Right ventricle myocardium superior (tissue), 1 donor: ENCODE results near the gene ATOSA. TPM values are rescaled to one million over a fixed set of nuclear protein-coding genes. Genes with fewer than 3 reads are reported as not detected.

ENCODE experiments used
- ATAC-seq: fragments of 200-7000 bp; cut with Tn5 transposase; one replicate; pipeline ENCODE4 v1.9.1; 2020; ENCODE audit warnings: mild to moderate bottlenecking; ENCODE audit not compliant: poor library complexity
- DNase-seq: peaks from one replicate; pipeline ENCODE4 v3.0.0-alpha.2; 2020
- intact Hi-C: fragments of 100-400 bp; cut with DNase I; formaldehyde crosslinking; loops from one replicate; pipeline ENCODE4 v1.11.2; 2022
- total RNA-seq: library from RNA; stranded (reverse); fragmentation: NEBNext Ultra II Directional; extraction: Animal tissue kit (Norgen Biotek cat#: 25700); gene quantifications from one replicate; pipeline ENCODE4 v1.2.1, GENCODE V29; 2021
- donor health status: DM: no; HTN: yes; CAD: no; lungs with severe emphysema.

Gene ATOSA
- total RNA-seq, 1 donor from 2014 or later = 20.4 TPM

GRCh38 chr15:52658955-52659354 is 20.2 kb downstream of the ATOSA start:
- no peak for DNase-seq
- ATAC-seq = no peak
- intact Hi-C loops = no loop called here

DNA sequence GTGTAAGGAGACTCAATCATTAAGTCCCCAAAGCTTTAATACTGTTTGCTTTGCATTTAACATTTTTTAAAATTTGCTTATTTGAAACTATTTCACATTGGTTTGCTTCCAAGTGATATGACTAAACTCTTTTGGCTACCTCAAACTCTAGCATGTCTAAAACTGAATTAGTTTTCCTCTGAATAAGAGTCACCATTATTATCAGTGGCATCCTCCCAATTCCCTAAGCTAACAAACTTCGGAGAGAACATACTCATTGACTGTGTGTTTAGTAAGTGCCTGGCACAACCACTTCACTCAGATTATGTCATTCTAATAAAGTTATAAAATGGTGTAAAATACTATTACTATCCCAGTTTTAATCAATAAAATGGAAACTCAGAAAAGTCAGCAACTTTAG is 21.9 kb downstream of the ATOSA start:
- DNase-seq (no peak), ATAC-seq (peak; percentile 67)
- intact Hi-C loops = no loop called here

GRCh38 chr15:52656412-52656811 is 22.8 kb downstream of the ATOSA start:
- ATAC-seq (peak; percentile 32), DNase-seq (no peak)
- intact Hi-C loops = no loop called here

GRCh38 chr15:52653431-52653964 is 25.7 kb downstream of the ATOSA start:
- DNase-seq (no peak), ATAC-seq (no peak)
- intact Hi-C loops = no loop called here

DNA sequence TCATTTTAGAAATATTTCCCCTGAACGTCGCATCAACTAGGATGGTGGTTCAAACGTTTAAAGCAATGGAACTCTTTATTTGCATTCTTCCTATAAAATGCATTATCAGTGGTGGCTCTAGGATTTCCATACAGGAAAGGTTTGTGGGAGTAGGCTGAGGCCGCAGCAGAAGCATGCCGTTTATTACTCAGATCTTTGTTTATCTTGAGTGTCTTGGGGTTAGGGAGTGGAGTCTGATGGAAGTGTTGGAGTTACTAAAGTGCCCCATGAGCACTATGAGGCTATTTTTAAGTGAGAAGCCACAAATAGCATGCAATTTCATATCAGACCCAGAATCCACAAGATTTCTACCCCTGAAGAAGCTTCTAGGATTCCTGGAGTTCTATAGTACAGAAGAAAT is 26.2 kb downstream of the ATOSA start:
- ATAC-seq = peak; percentile 36
- intact Hi-C loops = no loop called here
- no peak for DNase-seq

DNA sequence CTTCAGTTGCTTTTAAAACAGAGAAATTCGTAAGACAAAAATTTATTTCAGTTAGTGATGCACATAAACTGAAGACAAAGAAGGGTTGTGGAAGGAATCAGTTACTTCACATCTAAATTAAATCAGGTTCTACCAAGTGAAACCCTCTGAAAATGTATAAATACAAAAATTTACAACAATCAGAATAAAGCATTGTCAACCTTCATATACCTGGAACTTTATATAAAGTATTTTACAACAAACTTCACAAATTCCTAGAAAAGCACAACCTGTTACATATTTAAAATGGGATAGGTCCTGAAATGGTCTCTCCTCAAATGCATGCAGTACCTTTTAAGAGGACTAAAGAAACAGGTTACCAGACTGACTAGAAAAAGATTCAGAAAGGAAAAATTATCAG is 26.9 kb downstream of the ATOSA start:
- intact Hi-C loops = no loop called here
- ATAC-seq (no peak), DNase-seq (no peak)

- intact Hi-C loops = no loop called here
- peak; percentile 59 for DNase-seq
- ATAC-seq = peak; percentile 98
Observed at GRCh38 chr15:52651868-52652267, 27.3 kb downstream of the ATOSA start.

- intact Hi-C loops = no loop called here
- no peak for DNase-seq
- ATAC-seq = no peak
Observed at GRCh38 chr15:52651114-52651513, 28.1 kb downstream of the ATOSA start.

DNA sequence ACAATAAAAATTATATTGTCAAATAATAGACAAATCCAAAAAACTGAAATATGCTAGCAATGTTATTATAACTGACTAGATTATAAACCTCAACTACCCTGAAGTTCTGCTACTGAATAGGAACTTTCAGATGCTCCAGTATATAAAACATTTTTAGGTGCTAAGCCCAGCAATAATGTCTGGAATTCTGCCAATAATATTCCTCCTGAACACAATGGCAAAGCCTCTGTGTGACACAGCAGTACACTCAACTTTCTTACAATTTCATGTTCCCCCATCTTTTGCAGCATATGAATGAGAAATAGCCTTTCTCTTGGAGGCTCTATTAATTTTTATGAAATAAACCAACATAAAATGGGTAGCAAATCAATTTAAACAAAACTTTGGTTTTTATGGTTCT is 29.5 kb downstream of the ATOSA start:
- no peak for DNase-seq
- intact Hi-C loops = no loop called here
- ATAC-seq = no peak

DNA sequence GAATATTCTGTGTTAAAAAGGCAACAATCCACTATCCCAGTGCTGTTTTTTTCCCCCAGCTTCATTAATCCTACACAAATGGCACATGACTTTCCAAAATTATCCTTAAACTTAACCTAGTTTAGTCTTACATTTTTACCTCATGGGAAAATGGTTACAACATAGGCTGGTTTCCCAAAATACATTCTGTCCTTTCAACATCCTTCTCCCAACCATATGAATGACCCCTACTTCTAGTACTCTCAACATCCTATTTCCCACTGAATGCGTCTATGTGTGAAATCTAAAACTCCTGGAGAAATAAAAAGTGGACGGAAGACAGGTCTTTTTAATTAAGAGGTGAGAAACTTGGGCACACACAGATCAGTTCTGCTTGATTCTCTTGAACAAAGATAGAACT is 33.3 kb downstream of the ATOSA start:
- intact Hi-C loops = no loop called here
- ATAC-seq (no peak), DNase-seq (no peak)

DNA sequence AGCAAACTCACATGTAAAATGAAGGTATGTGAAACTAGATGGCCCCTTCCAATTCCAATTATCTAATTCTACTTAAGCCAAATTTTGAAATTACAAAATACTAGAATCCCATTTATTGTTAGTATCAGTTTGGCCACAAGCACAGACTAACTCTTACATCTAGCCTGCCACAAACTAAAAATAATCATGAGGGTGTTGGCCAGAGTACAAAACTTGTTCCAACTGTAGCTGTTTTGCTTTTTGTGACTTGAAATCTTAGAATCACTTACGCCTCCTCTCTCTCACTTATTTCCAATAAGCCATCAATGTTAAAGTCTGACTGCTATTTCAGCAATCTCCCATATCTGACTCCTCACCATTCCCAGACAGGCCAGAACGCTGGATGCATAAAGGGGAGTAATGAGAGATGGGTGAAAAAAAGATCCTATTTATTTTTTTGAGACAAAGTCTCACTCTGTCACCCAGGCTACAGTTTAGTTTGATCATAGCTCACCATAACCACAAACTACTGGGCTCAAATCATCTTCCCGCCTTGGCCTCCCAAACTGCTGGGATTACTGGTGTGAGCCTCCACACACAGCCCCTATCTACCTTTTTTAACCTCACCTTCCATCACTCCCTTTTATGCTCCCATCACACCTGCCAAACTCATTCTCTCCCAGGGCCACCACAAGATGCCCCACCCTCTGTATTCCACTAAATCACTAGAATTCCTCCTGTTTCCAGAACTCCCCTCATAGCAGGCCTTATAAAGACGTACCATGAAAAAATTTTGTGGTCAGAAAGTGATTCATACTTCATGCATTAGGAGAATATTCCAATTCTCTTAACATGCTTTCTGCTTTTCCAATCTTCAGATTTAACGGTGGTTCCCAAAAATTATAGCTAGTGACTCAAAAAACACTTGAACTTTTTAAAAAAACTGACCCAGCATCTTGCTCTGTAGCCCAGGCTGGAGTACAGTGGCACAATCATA is 36.5 kb downstream of the ATOSA start:
- ATAC-seq = peak; percentile 75
- intact Hi-C loops = no loop called here

GRCh38 chr15:52636459-52636858 is 42.7 kb downstream of the ATOSA start:
- no peak for ATAC-seq
- no peak for DNase-seq
- intact Hi-C loops = no loop called here

More for the DNA sequence above, 36.5 kb downstream of the ATOSA start:
- DNase-seq = no peak

DNA sequence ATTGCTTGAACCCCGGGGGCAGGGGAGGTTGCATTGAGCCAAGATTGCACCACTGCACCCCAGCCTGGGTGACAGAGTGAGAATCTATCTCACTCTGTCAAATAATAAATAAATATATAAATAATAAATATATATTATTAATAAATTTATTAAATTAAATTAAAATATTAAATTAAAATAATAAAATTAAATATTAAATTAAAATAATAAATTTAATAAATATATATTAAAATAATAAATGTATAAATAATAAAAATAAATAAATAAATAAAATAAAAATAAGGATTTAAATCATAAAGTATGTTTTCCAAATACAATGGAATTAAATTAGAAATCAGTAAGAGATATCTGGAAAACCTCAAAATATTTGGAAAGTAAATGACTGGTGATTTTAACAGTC is 43.3 kb downstream of the ATOSA start:
- DNase-seq (no peak), ATAC-seq (no peak)
- intact Hi-C loops = no loop called here

Other genes with a start within 250 kb of the ATOSA start
- 7.4 TPM for gene MYO5A, start 150.5 kb downstream of the ATOSA start, total RNA-seq
- 149 TPM for gene ARPP19, start 110.4 kb downstream of the ATOSA start, total RNA-seq
- gene ONECUT1, start 110.9 kb upstream of the ATOSA start, total RNA-seq = not detected